Activated CD8-positive, alpha-beta T cell treated with anti-CD3 and anti-CD28 coated beads for 36 hours (primary cell): ENCODE results near the gene GRK5. TPM values are rescaled to one million over a fixed set of nuclear protein-coding genes. Genes with fewer than 3 reads are reported as not detected.
A peak's percentile ranks its signal among the peaks of the same experiment; 100 is the strongest.

Experiments
- ATAC-seq: fragments of 200-7000 bp; cut with Tn5 transposase; one replicate; pipeline ENCODE4 v1.10.0; 2021; ENCODE audit warnings: mild to moderate bottlenecking, moderate library complexity
- CTCF ChIA-PET: fragments of 350-600 bp; sonication (Branson Sonifier 250); formaldehyde crosslinking; loops from one replicate; lab custom pipeline; 2021; ENCODE audit warnings: antibody characterized with exemption; lab: Charles Lee
- POLR2A ChIA-PET: fragments of 350-600 bp; sonication (Branson Sonifier 250); formaldehyde crosslinking; loops from one replicate; lab custom pipeline; 2021; ENCODE audit warnings: antibody characterized with exemption; lab: Charles Lee
- DNase-seq: peaks from one replicate; pipeline ENCODE4 v3.0.0-alpha.2; 2020
- H3K27ac Mint-ChIP-seq: one replicate; pipeline ENCODE4 v1.8.0; 2021; ENCODE audit warnings: mild to moderate bottlenecking, mixed read lengths
- H3K27me3 Mint-ChIP-seq: one replicate; pipeline ENCODE4 v1.8.0; 2021; ENCODE audit warnings: mixed read lengths
- H3K36me3 Mint-ChIP-seq: one replicate; pipeline ENCODE4 v1.8.0; 2021; ENCODE audit warnings: low read depth, mixed read lengths
- H3K4me1 Mint-ChIP-seq: one replicate; pipeline ENCODE4 v1.8.0; 2021; ENCODE audit warnings: low read depth, mixed read lengths
- H3K4me3 Mint-ChIP-seq: one replicate; pipeline ENCODE4 v1.8.0; 2021; ENCODE audit warnings: mild to moderate bottlenecking, moderate library complexity, mixed read lengths
- H3K9me3 Mint-ChIP-seq: one replicate; pipeline ENCODE4 v1.8.0; 2021; ENCODE audit warnings: mixed read lengths
- CTCF ChIP-seq: fragments of 200-600 bp; IDR thresholded peaks from one replicate; pipeline ENCODE4 v1.8.0; 2022; ENCODE audit warnings: antibody characterized with exemption, mild to moderate bottlenecking
- intact Hi-C: fragments of 100-400 bp; cut with micrococcal nuclease; formaldehyde crosslinking; loops from one replicate; pipeline ENCODE4 v1.10.0; 2022
- total RNA-seq, 2 experiments: library from RNA; stranded (reverse); gene quantifications; one replicate each; pipeline ENCODE4 v1.2.3, GENCODE V29; 2021

Gene GRK5
- total RNA-seq, 2 experiments from 2014 or later, result 14.8 to 15.6 TPM

DNA sequence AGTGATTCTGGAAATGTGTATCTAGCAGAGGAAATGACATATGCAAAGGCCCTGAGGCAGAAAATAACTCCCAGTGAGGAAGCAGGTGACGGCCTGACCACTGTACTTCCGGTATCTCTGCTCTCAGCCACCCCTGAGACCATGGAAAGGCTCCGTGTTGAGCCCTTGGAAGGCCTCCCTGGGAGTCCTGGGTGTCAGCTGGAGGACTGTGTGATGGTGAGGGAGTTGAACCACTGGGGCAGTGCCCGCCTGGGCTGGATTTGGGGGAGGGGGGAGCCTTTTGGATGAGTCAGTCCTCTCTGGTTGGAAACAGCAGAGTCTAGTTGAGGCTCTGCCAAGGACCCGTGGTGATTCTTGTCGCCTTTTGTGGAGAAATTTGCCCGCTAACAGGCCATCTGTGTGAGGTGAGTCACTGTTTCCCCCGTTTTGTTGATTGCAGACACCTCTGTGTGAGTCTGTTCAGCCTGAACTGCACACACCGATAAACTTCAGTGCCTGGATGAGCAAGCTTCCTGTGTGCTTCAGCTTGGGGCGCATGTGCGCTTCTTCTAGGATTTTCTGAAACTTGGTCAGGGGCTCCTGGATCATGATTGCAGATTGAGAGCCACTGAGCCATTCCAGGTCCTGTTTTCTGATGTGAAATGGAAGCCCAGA is 98.6 kb downstream of the GRK5 start:
- ATAC-seq (peak; percentile 75), DNase-seq (peak; percentile 96)
- H3K27me3 Mint-ChIP-seq, result peaks cover 2% of the 10 kb centered on the region
- H3K4me1 Mint-ChIP-seq, result peaks cover 81% of the 10 kb centered on the region
- intact Hi-C loops, result loop anchor here (2.0 kb wide), 2 partner anchors 97 to 111 kb away; no protein-coding TSS in a partner anchor
- peak overlapping the region; percentile 100 for H3K27ac Mint-ChIP-seq
- H3K9me3 Mint-ChIP-seq, result no peaks in the 10 kb centered on the region
- H3K4me3 Mint-ChIP-seq, result peak overlapping the region; percentile 67
- ChIA-PET CTCF (interaction anchor here (1.0 to 4.7 kb wide), 12 partner anchors 10 to 235 kb away, joined by 3 to 21 read pairs (median 3); partner anchors contain the start of gene GRK5), POLR2A (interaction anchor here (0.7 to 3.6 kb wide), 15 partner anchors 8 to 101 kb away, joined by 3 to 27 read pairs (median 5); partner anchors contain the start of gene GRK5)
- TF ChIP-seq CTCF, result no peak
- peaks cover 1% of the 10 kb centered on the region for H3K36me3 Mint-ChIP-seq

DNA sequence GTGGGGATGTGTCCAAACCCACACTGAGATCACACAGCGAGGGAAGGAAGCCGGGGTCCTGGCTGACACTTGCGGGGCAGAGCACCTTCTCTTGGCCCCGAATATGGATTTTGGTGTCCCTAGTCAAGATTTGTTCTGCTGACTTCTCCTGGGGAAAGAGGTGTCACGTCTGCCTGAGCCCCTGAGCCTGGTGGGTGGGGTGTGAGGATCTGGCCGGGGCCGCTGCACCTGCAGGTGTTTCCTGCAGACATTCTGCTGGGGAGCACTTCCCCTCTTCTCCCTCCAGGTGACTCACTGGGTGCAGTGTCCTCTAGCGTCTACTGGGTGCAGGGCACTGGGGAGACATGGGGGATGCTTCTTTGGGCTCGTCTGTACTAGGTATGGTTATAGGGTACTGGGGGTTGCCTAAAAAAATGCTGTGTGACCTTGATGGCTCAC is 99.2 kb downstream of the GRK5 start:
- peak; percentile 66 for TF ChIP-seq CTCF
- no peaks in the 10 kb centered on the region for H3K9me3 Mint-ChIP-seq
- H3K4me1 Mint-ChIP-seq, result peaks cover 78% of the 10 kb centered on the region
- peak overlapping the region; percentile 100 for H3K27ac Mint-ChIP-seq
- ChIA-PET CTCF (interaction anchor here (1.1 to 4.7 kb wide), 9 partner anchors 9 to 234 kb away, joined by 3 to 21 read pairs (median 5); partner anchors contain the start of gene GRK5), POLR2A (interaction anchor here (0.6 to 3.6 kb wide), 15 partner anchors 8 to 289 kb away, joined by 3 to 27 read pairs (median 5); partner anchors contain the start of gene GRK5)
- peak; percentile 80 for ATAC-seq
- peaks cover 2% of the 10 kb centered on the region for H3K27me3 Mint-ChIP-seq
- intact Hi-C loops, result loop anchor here (2.0 kb wide), 2 partner anchors 98 to 110 kb away; no protein-coding TSS in a partner anchor
- DNase-seq, result peak; percentile 87
- peak overlapping the region; percentile 67 for H3K4me3 Mint-ChIP-seq
- H3K36me3 Mint-ChIP-seq, result peaks cover 1% of the 10 kb centered on the region

GRCh38 chr10:119306986-119307392 is 99.6 kb downstream of the GRK5 start:
- Mint-ChIP-seq H3K4me3 (peak overlapping the region; percentile 67), H3K4me1 (peaks cover 73% of the 10 kb centered on the region), H3K27me3 (peaks cover 2% of the 10 kb centered on the region), H3K27ac (peak overlapping the region; percentile 100), H3K36me3 (peaks cover 1% of the 10 kb centered on the region), H3K9me3 (no peaks in the 10 kb centered on the region)
- DNase-seq, result no peak
- POLR2A ChIA-PET, result interaction anchor here (0.6 to 3.6 kb wide), 11 partner anchors 9 to 289 kb away, joined by 3 to 27 read pairs (median 5); partner anchors contain the start of gene GRK5
- peak; percentile 32 for TF ChIP-seq CTCF
- intact Hi-C loops, result loop anchor here (2.0 kb wide), 2 partner anchors 98 to 110 kb away; no protein-coding TSS in a partner anchor
- ATAC-seq, result peak; percentile 35
- CTCF ChIA-PET, result interaction anchor here (1.1 to 4.7 kb wide), 5 partner anchors 9 to 107 kb away, joined by 3 to 21 read pairs (median 11); partner anchors contain the start of gene GRK5

DNA sequence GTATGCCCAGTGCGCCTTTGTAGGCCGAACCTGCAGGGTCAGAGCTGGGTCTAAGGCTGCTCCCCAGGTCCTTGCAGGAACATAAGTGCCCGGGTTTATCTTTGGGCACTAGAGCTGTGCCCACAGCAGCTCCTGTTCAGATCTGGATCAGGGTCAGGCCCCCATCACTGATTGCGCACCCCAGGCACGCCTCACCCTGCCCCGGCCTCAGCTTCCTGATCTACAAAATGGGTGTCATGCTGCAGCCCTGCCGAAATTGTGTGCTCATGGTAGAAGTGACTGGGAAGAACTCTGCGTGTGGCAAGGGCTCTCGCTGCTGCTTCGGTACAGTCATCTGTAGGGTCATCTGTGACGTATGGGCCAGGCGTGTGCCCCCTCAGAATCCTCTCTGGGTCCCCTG is 100.7 kb downstream of the GRK5 start:
- intact Hi-C loops, result no loop called here
- Mint-ChIP-seq H3K27ac (peak overlapping the region; percentile 100), H3K4me1 (peaks cover 72% of the 10 kb centered on the region), H3K9me3 (peaks cover 4% of the 10 kb centered on the region), H3K27me3 (peaks cover 3% of the 10 kb centered on the region), H3K4me3 (no peak overlapping the region), H3K36me3 (peaks cover 6% of the 10 kb centered on the region)
- DNase-seq (no peak), ATAC-seq (no peak)
- ChIA-PET POLR2A (interaction anchor here (0.9 to 1.3 kb wide), 3 partner anchors 12 to 96 kb away, joined by 3 to 4 read pairs (median 3); no protein-coding TSS in a partner anchor), CTCF (interaction anchor here (1.3 to 4.7 kb wide), 2 partner anchors 13 to 101 kb away, joined by 5 to 21 read pairs; partner anchors contain the start of gene GRK5)
- TF ChIP-seq CTCF, result no peak
